Gastroesophageal sphincter (tissue), 3 donors: ENCODE results near the gene CTNS.

Source experiments
- CTCF ChIP-seq, 4 experiments: fragments of 200-600 bp in 2 of 4; fragments of 450-650 bp in 2 of 4; sonication (generic) in 1 of 4; IDR thresholded peaks; one replicate each; pipeline ENCODE4 v1.5.1; 2017 to 2019; ENCODE audit warnings: antibody characterized with exemption in 4 of 4, mild to moderate bottlenecking in 2 of 4, moderate library complexity in 2 of 4
- EP300 ChIP-seq: sonication (generic); formaldehyde crosslinking; IDR thresholded peaks from one replicate; pipeline ENCODE4 v1.6.1; 2017; ENCODE audit warnings: antibody characterized with exemption, mild to moderate bottlenecking
- POLR2A ChIP-seq, 2 donors: fragments of 450-650 bp; IDR thresholded peaks; one replicate each; pipeline ENCODE4 v1.6.1; 2017; ENCODE audit warnings: antibody characterized with exemption in 2 of 2, mild to moderate bottlenecking in 2 of 2, moderate library complexity in 1 of 2
- POLR2AphosphoS5 ChIP-seq: sonication (generic); formaldehyde crosslinking; IDR thresholded peaks from one replicate; pipeline ENCODE4 v1.6.1; 2017; ENCODE audit warnings: antibody characterized with exemption

- no peak for TF ChIP-seq POLR2A (IDR thresholded peaks at IDR 0.05)
- no peak for TF ChIP-seq POLR2AphosphoS5
- TF ChIP-seq CTCF (IDR thresholded peaks at IDR 0.05), result no peak
- TF ChIP-seq EP300, result no peak
Measured at GRCh38 chr17:3693141-3693540, 56.6 kb downstream of the CTNS start.
